Stimulated activated naive B cell treated with anti-CD40 and anti-IgM and Interleukin-4, amounts not matched to agents 10 μg/mL and 1 μg/mL and 100 μg/mL, for 72 hours (primary cell): ENCODE results near the gene RAB24.
"Not testable (repeated sequence)": the region's sequence is repeated elsewhere in the genome, so short reads cannot be mapped to it uniquely, and the experiment has no call there.

ENCODE experiments used
- ATAC-seq, 2 donors: fragments of 150-1000 bp; cut with Tn5 transposase; replicated peaks; 2 replicates each; pipeline ENCODE4 v1.10.0; 2021; ENCODE audit warnings: moderate library complexity in 1 of 2
- DNase-seq: peaks from one replicate; pipeline ENCODE4 v3.0.0; 2021
- H3K27ac Mint-ChIP-seq: one replicate; pipeline ENCODE4 v1.8.0; 2022; ENCODE audit warnings: mild to moderate bottlenecking, mixed read lengths
- H3K27me3 Mint-ChIP-seq, 2 donors: one replicate each; pipeline ENCODE4 v1.8.0; 2022; ENCODE audit warnings: mixed read lengths in 2 of 2
- H3K36me3 Mint-ChIP-seq, 2 donors: one replicate each; pipeline ENCODE4 v1.8.0; 2022; ENCODE audit warnings: mixed read lengths in 2 of 2, mild to moderate bottlenecking in 1 of 2
- H3K4me1 Mint-ChIP-seq, 2 donors: one replicate each; pipeline ENCODE4 v1.8.0; 2022; ENCODE audit warnings: mixed read lengths in 2 of 2, mild to moderate bottlenecking in 1 of 2
- H3K4me3 Mint-ChIP-seq, 2 donors: one replicate each; pipeline ENCODE4 v1.8.0; 2022; ENCODE audit warnings: mild to moderate bottlenecking in 2 of 2, mixed read lengths in 2 of 2, moderate library complexity in 1 of 2
- H3K9me3 Mint-ChIP-seq, 2 donors: one replicate each; pipeline ENCODE4 v1.8.0; 2022; ENCODE audit warnings: mixed read lengths in 2 of 2, mild to moderate bottlenecking in 1 of 2

The RAB24 gene

GRCh38 chr5:177310757-177311391, 7.4 kb upstream of the RAB24 start:
- Mint-ChIP-seq H3K4me3 (peak overlapping the region; percentile 82 to 91), H3K4me1 (peaks cover 30 to 49% of the 10 kb centered on the region in 2 donors), H3K27ac (peak overlapping the region; percentile 72), H3K36me3 (peaks cover 10 to 19% of the 10 kb centered on the region in 2 donors), H3K27me3 (peaks cover 0 to 4% of the 10 kb centered on the region in 2 donors), H3K9me3 (no peaks in the 10 kb centered on the region)
- DNase-seq (no peak), ATAC-seq (no peak)

DNA sequence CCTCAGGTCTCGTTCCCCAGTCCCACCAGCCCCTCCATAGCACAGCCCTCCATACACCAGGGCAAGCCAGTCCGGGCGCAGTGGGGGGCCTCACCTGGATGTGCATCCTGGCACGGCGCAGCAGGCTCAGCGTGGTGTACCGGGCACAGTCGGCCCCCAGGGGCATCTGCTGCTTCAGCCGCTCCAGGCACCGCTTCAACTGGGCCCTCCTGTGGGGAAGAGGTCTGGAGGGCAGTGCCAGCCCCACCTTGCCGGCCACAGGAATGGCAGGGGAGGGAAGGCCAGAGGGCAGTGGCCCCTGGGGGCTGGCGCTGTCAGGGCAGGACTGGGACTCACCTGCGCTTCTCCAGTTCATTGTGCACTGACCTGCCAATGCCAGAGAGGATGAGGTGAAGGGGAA, 6.8 kb upstream of the RAB24 start:
- Mint-ChIP-seq H3K4me3 (peak overlapping the region in 1 of 2 donors; percentile 91), H3K4me1 (peaks cover 33 to 54% of the 10 kb centered on the region in 2 donors), H3K9me3 (no peaks in the 10 kb centered on the region), H3K27ac (peak overlapping the region; percentile 72), H3K36me3 (peaks cover 11 to 25% of the 10 kb centered on the region in 2 donors), H3K27me3 (peaks cover 0 to 4% of the 10 kb centered on the region in 2 donors)
- ATAC-seq, result no peak
- no peak for DNase-seq

DNA sequence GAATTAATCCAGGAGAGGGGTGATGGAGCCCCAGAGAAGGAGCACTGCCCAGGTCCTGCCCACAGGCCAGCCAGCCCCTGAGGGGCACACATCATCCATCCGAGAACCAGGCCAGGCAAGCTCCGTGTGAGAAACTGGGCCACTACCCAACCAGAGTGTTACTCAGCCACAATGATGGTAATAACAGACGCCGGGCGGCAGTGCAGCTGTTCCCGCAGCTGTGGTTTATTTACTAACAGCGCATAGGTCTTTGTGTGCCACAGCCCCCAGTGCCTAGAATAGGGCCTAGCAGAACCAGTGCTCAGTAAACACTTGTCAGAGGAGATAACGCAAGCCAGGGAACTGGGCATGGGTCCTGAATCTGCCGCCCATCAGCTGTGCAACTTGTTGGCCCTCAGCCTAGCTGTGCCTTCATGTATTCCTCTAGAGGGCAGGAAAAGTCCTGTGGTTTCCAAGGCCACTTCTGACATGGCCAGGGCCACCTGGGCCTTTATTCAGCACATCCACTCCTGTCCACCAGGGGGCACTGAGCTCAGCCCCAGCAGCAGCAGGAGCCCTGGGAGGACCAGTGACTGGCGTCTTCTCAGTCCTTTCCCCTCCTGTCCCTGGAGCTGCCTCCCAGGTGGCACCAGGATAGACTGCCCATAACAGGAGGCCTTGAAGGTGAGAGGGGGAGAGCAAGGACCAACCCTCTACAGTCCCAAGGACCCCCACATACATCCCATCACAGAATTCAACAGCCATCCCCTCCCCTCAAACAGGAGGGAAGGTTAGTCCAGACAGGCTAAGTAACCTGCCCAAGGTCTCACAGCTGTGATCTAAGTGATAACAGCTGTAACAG, 6.1 kb upstream of the RAB24 start:
- Mint-ChIP-seq H3K4me1 (peaks cover 38 to 61% of the 10 kb centered on the region in 2 donors), H3K4me3 (peak overlapping the region in 1 of 2 donors; percentile 39), H3K27me3 (peaks cover 0 to 4% of the 10 kb centered on the region in 2 donors), H3K9me3 (no peaks in the 10 kb centered on the region), H3K27ac (no peak overlapping the region), H3K36me3 (peaks cover 11 to 32% of the 10 kb centered on the region in 2 donors)
- DNase-seq, result peak; percentile 56
- peak; percentile 33 for ATAC-seq

GRCh38 chr5:177308740-177309139, 5.2 kb upstream of the RAB24 start:
- Mint-ChIP-seq H3K4me3 (no peak overlapping the region), H3K27me3 (peaks cover 0 to 4% of the 10 kb centered on the region in 2 donors), H3K4me1 (peaks cover 38 to 70% of the 10 kb centered on the region in 2 donors), H3K27ac (no peak overlapping the region), H3K9me3 (no peaks in the 10 kb centered on the region), H3K36me3 (peaks cover 11 to 38% of the 10 kb centered on the region in 2 donors)
- DNase-seq (no peak), ATAC-seq (no peak)

GRCh38 chr5:177307544-177308363, 4.2 kb upstream of the RAB24 start:
- DNase-seq (no peak), ATAC-seq (no peak)
- Mint-ChIP-seq H3K36me3 (peaks cover 14 to 38% of the 10 kb centered on the region in 2 donors), H3K9me3 (no peaks in the 10 kb centered on the region), H3K27ac (no peak overlapping the region), H3K27me3 (peaks cover 0 to 4% of the 10 kb centered on the region in 2 donors), H3K4me1 (peaks cover 37 to 73% of the 10 kb centered on the region in 2 donors), H3K4me3 (no peak overlapping the region)

- Mint-ChIP-seq H3K4me3 (no peak overlapping the region), H3K9me3 (no peaks in the 10 kb centered on the region), H3K36me3 (peaks cover 14 to 38% of the 10 kb centered on the region in 2 donors), H3K4me1 (peaks cover 40 to 73% of the 10 kb centered on the region in 2 donors), H3K27me3 (peaks cover 0 to 4% of the 10 kb centered on the region in 2 donors), H3K27ac (peak overlapping the region; percentile 14)
- ATAC-seq, result no peak
- DNase-seq, result no peak
Measured at GRCh38 chr5:177306674-177307543, 3.4 kb upstream of the RAB24 start.

DNA sequence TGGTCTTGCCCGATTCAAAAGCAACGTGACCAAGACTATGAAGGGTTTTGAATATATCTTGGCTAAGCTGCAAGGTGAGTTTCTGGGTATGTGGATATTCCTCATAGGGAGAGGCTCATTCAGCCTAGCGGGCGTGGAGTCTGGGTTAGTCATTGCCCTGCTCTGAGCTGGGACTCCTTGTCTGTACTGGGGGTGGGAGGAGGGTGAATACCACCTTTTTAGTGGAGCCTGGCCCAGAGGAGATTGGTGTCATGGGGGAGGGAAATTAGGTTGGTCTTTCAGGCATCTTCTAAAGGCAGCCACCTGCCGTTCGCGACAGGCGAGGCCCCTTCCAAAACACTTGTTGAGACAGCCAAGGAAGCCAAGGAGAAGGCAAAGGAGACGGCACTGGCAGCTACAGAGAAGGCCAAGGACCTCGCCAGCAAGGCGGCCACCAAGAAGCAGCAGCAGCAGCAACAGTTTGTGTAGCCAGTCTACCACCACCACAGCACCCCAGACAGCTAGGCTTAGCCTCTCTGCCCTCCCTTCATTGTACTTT, 2.7 kb upstream of the RAB24 start:
- peaks cover 14 to 43% of the 10 kb centered on the region in 2 donors for H3K36me3 Mint-ChIP-seq

DNA sequence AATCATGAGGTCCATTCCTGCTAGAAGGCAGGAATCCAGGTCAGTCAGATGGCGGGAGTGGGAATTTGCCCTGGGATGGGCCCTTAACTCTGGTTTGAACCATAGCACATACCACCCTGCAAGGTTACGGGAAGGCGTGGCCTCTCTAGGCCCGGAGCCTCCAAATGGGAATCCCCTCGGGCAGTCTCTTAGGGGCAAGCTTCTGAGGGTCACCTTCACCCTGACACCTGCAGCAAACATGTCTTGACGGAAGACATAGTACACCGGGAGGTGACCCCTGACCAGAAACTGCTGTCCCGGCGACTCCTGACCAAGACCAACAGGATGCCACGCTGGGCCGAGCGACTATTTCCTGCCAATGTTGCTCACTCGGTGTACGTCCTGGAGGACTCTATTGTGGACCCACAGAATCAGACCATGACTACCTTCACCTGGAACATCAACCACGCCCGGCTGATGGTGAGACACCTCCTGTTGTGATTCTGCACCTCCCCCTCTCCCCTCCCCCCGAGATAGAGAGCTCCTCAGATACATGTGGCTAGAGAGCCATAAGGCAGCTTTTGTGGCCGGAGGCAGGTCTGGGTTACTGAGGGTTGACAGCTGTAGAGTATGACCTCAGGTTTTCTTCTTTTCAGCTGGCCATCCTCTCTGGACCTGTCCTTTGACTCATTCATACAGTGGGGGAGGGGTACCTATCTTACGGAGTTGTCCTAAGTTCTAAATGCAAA, 1.0 kb upstream of the RAB24 start:
- H3K27me3 Mint-ChIP-seq, result no peaks in the 10 kb centered on the region
- peaks cover 16 to 42% of the 10 kb centered on the region in 2 donors for H3K36me3 Mint-ChIP-seq
- ATAC-seq, result no peak

More for the DNA sequence above, 2.7 kb upstream of the RAB24 start:
- peak overlapping the region; percentile 14 for H3K27ac Mint-ChIP-seq
- H3K9me3 Mint-ChIP-seq, ATAC-seq, H3K27me3 Mint-ChIP-seq, DNase-seq: not testable (repeated sequence)
- peak overlapping the region in 1 of 2 donors; percentile 25 for H3K4me3 Mint-ChIP-seq
- H3K4me1 Mint-ChIP-seq, result peaks cover 44 to 73% of the 10 kb centered on the region in 2 donors

GRCh38 chr5:177303925-177304391, 439 bp upstream of the RAB24 start:
- Mint-ChIP-seq H3K4me3 (peak overlapping the region; percentile 89 to 90), H3K4me1 (peaks cover 49 to 80% of the 10 kb centered on the region in 2 donors), H3K27ac (peak overlapping the region; percentile 90), H3K36me3 (peaks cover 16 to 44% of the 10 kb centered on the region in 2 donors), H3K9me3 (no peaks in the 10 kb centered on the region), H3K27me3 (no peaks in the 10 kb centered on the region)
- DNase-seq (no peak), ATAC-seq (no peak)

More for the DNA sequence above, 1.0 kb upstream of the RAB24 start:
- Mint-ChIP-seq H3K4me1 (peaks cover 48 to 74% of the 10 kb centered on the region in 2 donors), H3K27ac (peak overlapping the region; percentile 90), H3K9me3 (no peaks in the 10 kb centered on the region), H3K4me3 (peak overlapping the region; percentile 89 to 90)
- no peak for DNase-seq

DNA sequence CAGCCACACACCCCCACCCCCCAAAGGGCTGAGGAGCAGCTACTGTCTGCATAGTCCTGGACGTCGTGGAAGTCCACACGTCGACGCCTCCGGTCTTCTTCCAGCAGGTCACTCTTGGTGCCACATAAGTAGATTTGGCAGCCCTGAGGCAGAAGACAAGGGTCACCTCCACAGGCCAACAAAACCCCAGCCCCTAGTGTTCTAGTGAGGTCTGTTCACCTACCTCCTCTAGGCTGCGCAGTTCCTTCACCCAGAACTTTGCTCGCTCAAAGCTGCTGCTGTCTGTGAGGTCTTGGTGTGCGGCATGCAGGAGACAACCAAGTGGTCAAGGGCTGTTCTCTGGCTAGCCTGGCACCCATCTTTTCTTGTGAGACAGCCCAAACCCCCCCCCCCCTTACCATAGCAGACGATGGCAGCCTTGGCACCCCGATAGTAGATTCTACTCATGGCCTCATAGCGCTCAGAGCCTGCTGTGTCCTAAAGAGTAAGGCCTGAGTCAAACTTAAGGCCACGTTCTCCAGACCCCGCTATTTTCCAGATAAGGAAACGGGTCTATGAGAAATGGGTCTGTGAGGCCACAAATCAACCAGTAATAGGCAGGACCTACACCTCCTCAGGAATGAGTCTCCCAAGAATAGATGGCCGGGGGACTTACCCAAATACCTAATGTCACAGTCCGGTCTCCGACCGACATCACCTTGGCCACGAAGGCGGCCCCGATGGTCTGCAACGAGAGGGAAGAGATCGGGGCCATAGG, 987 bp downstream of the RAB24 start:
- peaks cover 55 to 83% of the 10 kb centered on the region in 2 donors for H3K4me1 Mint-ChIP-seq
- H3K4me3 Mint-ChIP-seq, result peak overlapping the region; percentile 89 to 90
- DNase-seq, result no peak
- ATAC-seq, result no peak
- no peaks in the 10 kb centered on the region for H3K27me3 Mint-ChIP-seq
- H3K9me3 Mint-ChIP-seq, result no peaks in the 10 kb centered on the region
- H3K27ac Mint-ChIP-seq, result peak overlapping the region; percentile 90
- peaks cover 20 to 50% of the 10 kb centered on the region in 2 donors for H3K36me3 Mint-ChIP-seq

- Mint-ChIP-seq H3K4me1 (peaks cover 56 to 81% of the 10 kb centered on the region in 2 donors), H3K36me3 (peaks cover 19 to 52% of the 10 kb centered on the region in 2 donors), H3K27ac (peak overlapping the region; percentile 84), H3K9me3 (no peaks in the 10 kb centered on the region), H3K4me3 (peak overlapping the region; percentile 89 to 90), H3K27me3 (no peaks in the 10 kb centered on the region)
- ATAC-seq (peak in 1 of 2 donors; percentile 14), DNase-seq (peak; percentile 39)
Measured at GRCh38 chr5:177301503-177302165, 1.9 kb downstream of the RAB24 start.
